SU-DHL-6 (cell line): ENCODE data around the gene SRP68.

Experiments used
- CTCF ChIP-seq: fragments of 200-600 bp; sonication (generic); IDR thresholded peaks from one replicate; pipeline ENCODE4 v1.5.1; 2017; ENCODE audit warnings: antibody characterized with exemption, mild to moderate bottlenecking, low read length, moderate library complexity; ENCODE audit not compliant: insufficient read depth, poor library complexity, severe bottlenecking
- EZH2phosphoT487 ChIP-seq: fragments of 200-600 bp; sonication (generic), shearing (Covaris generic); conservative IDR thresholded peaks from 2 replicates; pipeline ENCODE4 v1.6.1; 2018; ENCODE audit warnings: mild to moderate bottlenecking, antibody characterized with exemption, low read length, moderate library complexity, mixed read lengths

- TF ChIP-seq CTCF (no peak), EZH2phosphoT487 (no peak)
Observed at GRCh38 chr17:76077584-76078110, 5.3 kb upstream of the SRP68 start.
